Hepatocyte (in vitro differentiated cells): Measurements from ENCODE around the gene EPHA2. TPM values are rescaled to one million over a fixed set of nuclear protein-coding genes. Genes with fewer than 3 reads are reported as not detected.

Experiments
- DNase-seq: peaks from one replicate; pipeline ENCODE4 v3.0.0-alpha.2; 2016; ENCODE audit warnings: low spot score
- H2AFZ ChIP-seq: fragments of 200-600 bp; sonication (generic); 2 replicates; pipeline ENCODE4 v1.6.0; 2016; ENCODE audit warnings: antibody characterized with exemption, mild to moderate bottlenecking
- H3K27ac ChIP-seq: fragments of 200-600 bp; sonication (generic); 2 replicates; pipeline ENCODE4 v1.5.1; 2016; ENCODE audit warnings: mild to moderate bottlenecking
- H3K27me3 ChIP-seq: fragments of 200-600 bp; sonication (generic); 2 replicates; pipeline ENCODE4 v1.6.1; 2016
- H3K36me3 ChIP-seq: fragments of 200-600 bp; sonication (generic); replicated peaks from 2 replicates; pipeline ENCODE4 v1.5.1; 2016; ENCODE audit warnings: low read depth; ENCODE audit not compliant: insufficient read depth
- H3K4me1 ChIP-seq: fragments of 200-600 bp; sonication (generic); 2 replicates; pipeline ENCODE4 v1.5.1; 2016; ENCODE audit warnings: mild to moderate bottlenecking, moderate library complexity; ENCODE audit not compliant: insufficient read depth
- H3K4me2 ChIP-seq: fragments of 200-600 bp; sonication (generic); 2 replicates; pipeline ENCODE4 v1.6.0; 2016
- H3K4me3 ChIP-seq: fragments of 200-600 bp; sonication (generic); 2 replicates; pipeline ENCODE4 v1.5.1; 2016; ENCODE audit warnings: mild to moderate bottlenecking
- H3K79me2 ChIP-seq: fragments of 200-600 bp; sonication (generic); 2 replicates; pipeline ENCODE4 v1.6.0; 2017; ENCODE audit warnings: mild to moderate bottlenecking
- H3K9me2 ChIP-seq: fragments of 200-600 bp; sonication (generic); replicated peaks from 2 replicates; pipeline ENCODE4 v1.6.0; 2017; ENCODE audit warnings: mild to moderate bottlenecking; ENCODE audit not compliant: insufficient read depth
- H3K9me3 ChIP-seq: fragments of 200-600 bp; sonication (generic); 2 replicates; pipeline ENCODE4 v1.5.1; 2016; ENCODE audit warnings: low read depth, mild to moderate bottlenecking
- H4K20me1 ChIP-seq: fragments of 200-600 bp; sonication (generic); 2 replicates; pipeline ENCODE4 v1.6.0; 2016; ENCODE audit warnings: mild to moderate bottlenecking; ENCODE audit not compliant: insufficient read depth, poor library complexity, severe bottlenecking
- CTCF ChIP-seq: fragments of 200-600 bp; sonication (generic); IDR thresholded peaks from 2 replicates; pipeline ENCODE4 v1.5.1; 2016; ENCODE audit warnings: antibody characterized with exemption, mild to moderate bottlenecking; ENCODE audit not compliant: poor library complexity
- EZH2 ChIP-seq: fragments of 200-600 bp; sonication (generic); IDR thresholded peaks from 2 replicates; pipeline ENCODE4 v1.6.1; 2016; ENCODE audit warnings: antibody characterized with exemption, mild to moderate bottlenecking, borderline replicate concordance
- EZH2phosphoT487 ChIP-seq: fragments of 200-600 bp; sonication (generic); IDR thresholded peaks from one replicate; pipeline ENCODE4 v1.6.1; 2018; ENCODE audit warnings: antibody characterized with exemption, mild to moderate bottlenecking, low read depth, moderate library complexity; ENCODE audit not compliant: unreplicated experiment, severe bottlenecking
- WGBS: methylation state at CpG from one replicate; pipeline ENCODE4 v1.1.6; 2016; ENCODE audit warnings: low lambda C conversion rate; ENCODE audit errors: missing lambda C conversion rate; 5-methylcytosine and 5-hydroxymethylcytosine counted together
- polyA plus RNA-seq: library from polyadenylated mRNA; unstranded; fragments of >200 nt; fragmentation: Nextera tagmentation; extraction: Ambion mirVana; gene quantifications from 2 replicates; pipeline ENCODE4 v1.2.1, GENCODE V29; 2016
- total RNA-seq: library from RNA; depleted of rRNA; stranded (reverse); fragments of >200 nt; gene quantifications from 2 replicates; pipeline ENCODE4 v1.2.3, GENCODE V29; 2014

The EPHA2 gene
- total and polyA plus RNA-seq, 2 experiments from 2014 or later, result 20.4 to 27.3 TPM

DNA sequence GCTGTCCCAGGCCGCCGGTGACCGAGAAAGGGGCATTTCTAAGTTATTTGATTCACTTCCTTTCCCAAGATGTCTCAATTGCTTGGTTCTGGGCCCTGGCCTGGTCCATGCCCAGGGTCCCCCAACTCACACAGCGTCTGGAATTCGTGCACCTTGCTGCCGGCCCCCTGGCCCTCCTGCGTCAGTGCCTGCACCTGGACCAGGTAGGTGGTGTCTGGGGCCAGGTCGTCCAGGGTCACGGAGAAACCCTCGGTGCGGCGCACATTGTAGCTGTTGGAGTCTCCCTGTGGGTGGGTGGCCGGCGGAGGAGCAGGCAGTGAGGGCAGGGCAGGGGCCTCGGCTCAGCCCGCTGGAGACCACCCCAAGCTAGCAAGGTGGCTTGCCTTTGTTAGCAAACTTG, 21.0 kb downstream of the EPHA2 start:
- 96% methylated on average over 16 of the region's 16 CpGs for WGBS
- Histone ChIP-seq H4K20me1 (peaks cover 5% of the 10 kb centered on the region), H3K4me1 (peaks cover 10% of the 10 kb centered on the region), H3K36me3 (no peaks in the 10 kb centered on the region), H2AFZ (no peak overlapping the region), H3K4me2 (no peak overlapping the region), H3K27me3 (no peaks in the 10 kb centered on the region), H3K4me3 (no peak overlapping the region), H3K9me2 (no peaks in the 10 kb centered on the region), H3K27ac (no peak overlapping the region), H3K79me2 (peaks cover 11% of the 10 kb centered on the region), H3K9me3 (no peaks in the 10 kb centered on the region)
- no peak for DNase-seq
- no peak for TF ChIP-seq EZH2phosphoT487
- TF ChIP-seq EZH2, result no peak
- TF ChIP-seq CTCF, result no peak

GRCh38 chr1:16134066-16134801, 21.6 kb downstream of the EPHA2 start:
- TF ChIP-seq CTCF, result no peak
- TF ChIP-seq EZH2phosphoT487, result no peak
- TF ChIP-seq EZH2, result no peak
- 90% methylated on average over 33 of the region's 33 CpGs for WGBS
- no peak for DNase-seq
- Histone ChIP-seq H3K4me1 (peaks cover 5% of the 10 kb centered on the region), H3K79me2 (peaks cover 7% of the 10 kb centered on the region), H3K9me3 (no peaks in the 10 kb centered on the region), H3K27me3 (no peaks in the 10 kb centered on the region), H3K36me3 (no peaks in the 10 kb centered on the region), H3K27ac (no peak overlapping the region), H2AFZ (no peak overlapping the region), H3K4me2 (no peak overlapping the region), H3K4me3 (no peak overlapping the region), H4K20me1 (peaks cover 5% of the 10 kb centered on the region), H3K9me2 (no peaks in the 10 kb centered on the region)

GRCh38 chr1:16133007-16133961, 22.6 kb downstream of the EPHA2 start:
- TF ChIP-seq CTCF, result no peak
- TF ChIP-seq EZH2, result no peak
- TF ChIP-seq EZH2phosphoT487, result no peak
- Histone ChIP-seq H3K9me3 (no peaks in the 10 kb centered on the region), H4K20me1 (peaks cover 1% of the 10 kb centered on the region), H3K4me3 (no peak overlapping the region), H3K79me2 (no peaks in the 10 kb centered on the region), H3K9me2 (no peaks in the 10 kb centered on the region), H3K4me1 (no peaks in the 10 kb centered on the region), H3K36me3 (no peaks in the 10 kb centered on the region), H3K27ac (no peak overlapping the region), H3K4me2 (no peak overlapping the region), H3K27me3 (no peaks in the 10 kb centered on the region), H2AFZ (no peak overlapping the region)
- DNase-seq, result no peak
- 96% methylated on average over 14 of the region's 28 CpGs for WGBS
